H1 (cell line): ENCODE data around the gene RIPOR2. TPM values are rescaled to one million over a fixed set of nuclear protein-coding genes. Genes with fewer than 3 reads are reported as not detected.

Source experiments
- ATF2 ChIP-seq: IDR thresholded peaks from 2 replicates; pipeline ENCODE4 v1.6.1; 2012; ENCODE audit warnings: low read length, inconsistent platforms
- CHD7 ChIP-seq: fragments of 300-600 bp; sonication (generic); IDR thresholded peaks from 2 replicates; pipeline ENCODE4 v1.7.1; 2012; ENCODE audit warnings: low read length, moderate library complexity, mild to moderate bottlenecking, inconsistent platforms; ENCODE audit not compliant: insufficient replicate concordance
- KDM5A ChIP-seq: fragments of 200-600 bp; IDR thresholded peaks from 2 replicates; pipeline ENCODE4 v1.7.1; 2012; ENCODE audit warnings: mild to moderate bottlenecking, low read length, inconsistent platforms, mixed read lengths
- NRF1 ChIP-seq: IDR thresholded peaks from 2 replicates; pipeline ENCODE4 v1.6.1; 2011; ENCODE audit warnings: mild to moderate bottlenecking, low read depth, low read length, improper control_type of control experiment
- PHF8 ChIP-seq: fragments of 200-600 bp; sonication (generic); conservative IDR thresholded peaks from 2 replicates; pipeline ENCODE4 v1.7.1; 2012; ENCODE audit warnings: low read depth, mild to moderate bottlenecking, inconsistent platforms, low read length, moderate library complexity
- RNF2 ChIP-seq: fragments of 200-900, 300-1000 bp; sonication (generic); IDR thresholded peaks from 2 replicates; pipeline ENCODE4 v1.7.1; 2016; ENCODE audit warnings: borderline replicate concordance, low read depth, mild to moderate bottlenecking, antibody characterized with exemption, low read length; ENCODE audit not compliant: poor library complexity, severe bottlenecking; ENCODE audit errors: missing control alignments
- SRF ChIP-seq: IDR thresholded peaks from 2 replicates; pipeline ENCODE4 v1.6.1; 2011; ENCODE audit warnings: mild to moderate bottlenecking, low read depth, low read length, moderate library complexity
- polyA plus RNA-seq, 7 experiments: library from polyadenylated mRNA; depleted of rRNA in 3 of 7; stranded (reverse) in 5 of 7; unstranded in 2 of 7; fragments of >200 nt in 5 of 7; fragments of 200-250 nt in 2 of 7; gene quantifications; 1 replicate in 5 of 7; 2 replicates in 1 of 7; 4 replicates in 1 of 7; pipeline versions ENCODE4 v1.2.1 to v1.2.3, GENCODE V29; 2011 to 2013; ENCODE audit warnings: missing spikeins in 2 of 7, mixed read lengths in 2 of 7
- total RNA-seq: library from RNA; stranded (reverse); fragmentation: NEBNext Ultra II Directional; extraction: Animal tissue kit (Norgen Biotek cat#: 25700); gene quantifications from 2 replicates; pipeline ENCODE4 v1.2.1, GENCODE V29; 2021

RIPOR2 gene
- total and polyA plus RNA-seq, 2 of the 8 experiments (the other 6 are each of a cell fraction or from before 2014, with no cell fraction given) = 16.7 to 45.6 TPM

GRCh38 chr6:24980507-24981385 lies 45.0 kb upstream of the RIPOR2 start (continued):
- TF ChIP-seq CHD7 = peak; percentile 90
- no peak for TF ChIP-seq PHF8
- no peak for TF ChIP-seq KDM5A
- TF ChIP-seq NRF1 = no peak
- TF ChIP-seq RNF2 = no peak
- TF ChIP-seq SRF = no peak
- peak; percentile 42 for TF ChIP-seq ATF2
